Measurements from ENCODE around the gene ZC3HAV1.

GRCh38 chr7:139060695-139061237, 48.8 kb downstream of the ZC3HAV1 start:
- TF ChIP-seq ZNF114 (CRISPR knock-in tag; IDR thresholded peaks at IDR 0.05) (no peak), CTCF (conservative IDR thresholded peaks at IDR 0.05; ENCODE audit: low read depth in 2 of 2) (no peak), REST (IDR thresholded peaks at IDR 0.05; ENCODE audit: unreplicated experiment) (no peak), EZH2phosphoT487 (IDR thresholded peaks at IDR 0.05; ENCODE audit: unreplicated experiment) (no peak), JUNB (IDR thresholded peaks at IDR 0.05; ENCODE audit: unreplicated experiment) (no peak), EZH2 (IDR thresholded peaks at IDR 0.05; ENCODE audit: low read depth, unreplicated experiment) (no peak), POLR2AphosphoS5 (IDR thresholded peaks at IDR 0.05; ENCODE audit: low read depth) (no peak), CREB1 (CRISPR knock-in tag; IDR thresholded peaks at IDR 0.05; ENCODE audit: low read depth) (no peak), NANOG (IDR thresholded peaks at IDR 0.05; ENCODE audit: borderline replicate concordance) (no peak), ETS1 (IDR thresholded peaks at IDR 0.05) (no peak), ZNF331 (CRISPR knock-in tag; IDR thresholded peaks at IDR 0.05; ENCODE audit: low read depth) (no peak), STAT1 (IDR thresholded peaks at IDR 0.05; ENCODE audit: unreplicated experiment) (no peak)
